Measurements from ENCODE around the gene C1QTNF1.

- no peak for TF ChIP-seq CTCF (conservative IDR thresholded peaks at IDR 0.05; ENCODE audit: low read length)
- no peak for TF ChIP-seq EZH2phosphoT487 (IDR thresholded peaks at IDR 0.05; ENCODE audit: borderline replicate concordance, low read depth, low read length)
These were observed 72.5 kb downstream of the C1QTNF1 start for GRCh38 chr17:79096477-79096876.
